HepG2 (cell line): ENCODE results near the gene HSF4. TPM values are rescaled to one million over a fixed set of nuclear protein-coding genes. Genes with fewer than 3 reads are reported as not detected.

Experiments used
- ATAC-seq: fragments of 200-7000 bp; cut with Tn5 transposase; 3 replicates; pipeline ENCODE4 v1.9.1; 2020; ENCODE audit warnings: mild to moderate bottlenecking, moderate library complexity
- BruUV-seq: library from RNA; stranded (reverse); fragments of 400-500 nt; replicated peaks from 2 replicates; lab custom pipeline; 2021; lab: Mats Ljungman, UMichigan
- CTCF ChIA-PET: fragments of 300-600 bp; formaldehyde crosslinking; extraction: SDS; loops from one replicate; lab custom pipeline; 2021; ENCODE audit warnings: low total read pairs, inconsistent platforms, low intra/inter-chr PET ratio; lab: Yijun Ruan, JAX
- POLR2A ChIA-PET: fragments of 350-600 bp; sonication (Branson Sonifier 250); formaldehyde crosslinking; loops from one replicate; lab custom pipeline; 2020; ENCODE audit warnings: antibody characterized with exemption, inconsistent platforms; lab: Yijun Ruan, JAX
- DNase-seq: peaks from one replicate; pipeline ENCODE4 v3.0.0-alpha.2; 2015; ENCODE audit warnings: low spot score
- FAIRE-seq: peaks from 3 replicates; lab custom pipeline; 2011; peaks lifted over from hg19 to GRCh38; lab: Jason Lieb, UNC
- H2AFZ ChIP-seq: one replicate; pipeline ENCODE4 v1.6.1; 2011; ENCODE audit warnings: low read length, inconsistent platforms
- H3K27ac ChIP-seq: fragments of 300-600 bp; 3 replicates; pipeline ENCODE4 v1.8.0; 2011; ENCODE audit warnings: mixed run types, mild to moderate bottlenecking, mixed read lengths, low read length, inconsistent platforms; ENCODE audit not compliant: insufficient read depth; ENCODE audit errors: extremely low read length
- H3K27me3 ChIP-seq, 2 experiments: fragments of 200-600 bp in 1 of 2; 2 replicates in 1 of 2; 3 replicates in 1 of 2; pipeline versions ENCODE4 v1.6.0 to v1.8.0; 2011; ENCODE audit warnings: low read length in 2 of 2, mild to moderate bottlenecking in 2 of 2, moderate library complexity in 2 of 2, inconsistent platforms in 1 of 2; ENCODE audit not compliant: insufficient read depth in 2 of 2, control insufficient read depth in 1 of 2
- H3K36me3 ChIP-seq, 2 experiments: fragments of 200-600 bp in 1 of 2; replicated peaks in 1 of 2; 2 replicates in 1 of 2; 3 replicates in 1 of 2; pipeline versions ENCODE4 v1.5.1 to v1.8.0; 2011; ENCODE audit warnings: low read length in 2 of 2, inconsistent platforms in 1 of 2; ENCODE audit not compliant: insufficient read depth in 2 of 2, control insufficient read depth in 1 of 2
- H3K4me1 ChIP-seq: 2 replicates; pipeline ENCODE4 v1.5.1; 2012; ENCODE audit warnings: low read length, inconsistent platforms; ENCODE audit not compliant: insufficient read depth
- H3K4me2 ChIP-seq: 2 replicates; pipeline ENCODE4 v1.6.0; 2011; ENCODE audit warnings: low read depth, low read length, inconsistent platforms
- H3K4me3 ChIP-seq, 3 experiments: fragments of 200-600 bp in 1 of 3; sonication (generic), shearing (Covaris generic) in 1 of 3; replicated peaks in 1 of 3; 2 replicates each; pipeline ENCODE4 v1.5.1; 2011 to 2016; ENCODE audit warnings: low read length in 3 of 3, inconsistent platforms in 2 of 3, low read depth in 2 of 3, mild to moderate bottlenecking in 2 of 3, control low read depth in 1 of 3, mixed read lengths in 1 of 3; ENCODE audit not compliant: insufficient read depth in 1 of 3
- H3K79me2 ChIP-seq: one replicate; pipeline ENCODE4 v1.6.1; 2011; ENCODE audit warnings: low read length, inconsistent platforms; ENCODE audit not compliant: insufficient read depth
- H3K9ac ChIP-seq: 2 replicates; pipeline ENCODE4 v1.6.0; 2011; ENCODE audit warnings: mild to moderate bottlenecking, low read depth, low read length, inconsistent platforms; ENCODE audit not compliant: insufficient read depth
- H3K9me3 ChIP-seq: 2 replicates; pipeline ENCODE4 v1.5.1; 2012; ENCODE audit warnings: mild to moderate bottlenecking, low read length
- H4K20me1 ChIP-seq: 2 replicates; pipeline ENCODE4 v1.6.0; 2011; ENCODE audit warnings: inconsistent platforms, mild to moderate bottlenecking, low read length, moderate library complexity; ENCODE audit not compliant: insufficient read depth
- ATF1 ChIP-seq: IDR thresholded peaks from 2 replicates; pipeline ENCODE4 v1.6.1; 2016; ENCODE audit warnings: mild to moderate bottlenecking, control low read depth
- ATRX ChIP-seq: sonication (generic); formaldehyde crosslinking; IDR thresholded peaks from 2 replicates; pipeline ENCODE4 v1.4.0; 2020; ENCODE audit warnings: missing genetic modification reagents, borderline replicate concordance
- CERS6 ChIP-seq: sonication (generic); formaldehyde crosslinking; IDR thresholded peaks from 2 replicates; pipeline ENCODE4 v1.5.0; 2020; ENCODE audit warnings: missing genetic modification reagents
- CTCF ChIP-seq: sonication (generic); formaldehyde crosslinking; IDR thresholded peaks from 2 replicates; pipeline ENCODE4 v1.5.0; 2020; ENCODE audit warnings: mild to moderate bottlenecking, missing genetic modification reagents, moderate library complexity
- FOXA3 ChIP-seq: IDR thresholded peaks from 2 replicates; pipeline ENCODE4 v1.6.1; 2016; ENCODE audit warnings: missing genetic modification reagents, missing compliant biosample characterization
- HINFP ChIP-seq: sonication (generic); formaldehyde crosslinking; IDR thresholded peaks from 2 replicates; pipeline ENCODE4 v1.4.0; 2020; ENCODE audit warnings: low read depth, mild to moderate bottlenecking, missing genetic modification reagents
- HNRNPH1 ChIP-seq: fragments of 200-400 bp; formaldehyde crosslinking; optimal IDR thresholded peaks from 2 replicates; pipeline ENCODE3; 2017; ENCODE audit warnings: mild to moderate bottlenecking, low read depth, low read length
- KLF13 ChIP-seq: sonication (generic); formaldehyde crosslinking; IDR thresholded peaks from 2 replicates; pipeline ENCODE4 v1.4.0; 2020; ENCODE audit warnings: mild to moderate bottlenecking, missing genetic modification reagents
- MNT ChIP-seq: fragments of 450-650 bp; IDR thresholded peaks from 2 replicates; pipeline ENCODE4 v1.6.1; 2016
- RXRB ChIP-seq: IDR thresholded peaks from 2 replicates; pipeline ENCODE4 v1.6.1; 2016; ENCODE audit warnings: borderline replicate concordance, missing genetic modification reagents, missing compliant biosample characterization
- SAFB2 ChIP-seq: sonication (generic); formaldehyde crosslinking; IDR thresholded peaks from 2 replicates; pipeline ENCODE4 v1.5.1; 2020; ENCODE audit warnings: missing genetic modification reagents, low read depth, mild to moderate bottlenecking, borderline replicate concordance
- ZNF136 ChIP-seq: sonication (generic); formaldehyde crosslinking; IDR thresholded peaks from 2 replicates; pipeline ENCODE4 v1.8.1; 2022; ENCODE audit warnings: low read depth, mild to moderate bottlenecking, moderate library complexity, missing genetic modification reagents
- WGBS: methylation state at CpG from one replicate; pipeline ENCODE4 v1.1.6; 2017; ENCODE audit warnings: low lambda C conversion rate; 5-methylcytosine and 5-hydroxymethylcytosine counted together
- in situ Hi-C: cut with HindIII; loops from 2 replicates; pipeline ENCODE4 v1.10.0; 2017; ENCODE audit warnings: low pct_unique_long_range_greater_than_20kb; ENCODE audit not compliant: extremely low pct_ligation_motif_present
- intact Hi-C: fragments of 100-400 bp; cut with micrococcal nuclease; formaldehyde crosslinking; loops from one replicate; pipeline ENCODE4 v1.10.0; 2022; ENCODE audit not compliant: unreplicated experiment
- polyA plus RNA-seq, 8 experiments: library from polyadenylated mRNA; depleted of rRNA in 3 of 8; stranded (reverse) in 7 of 8; unstranded in 1 of 8; fragments of >200 nt; fragmentation: Illumina TruSeq in 4 of 8; extraction: Trizol in 4 of 8; gene quantifications; 2 replicates each; pipeline versions ENCODE4 v1.2.1 to v1.2.3, GENCODE V29; 2011 to 2016; ENCODE audit warnings: low read depth in 4 of 8, missing spikeins in 1 of 8, mixed read lengths in 1 of 8; ENCODE audit not compliant: insufficient read depth in 1 of 8
- total RNA-seq, 5 experiments: library from RNA; depleted of rRNA; stranded (reverse); fragments of >200 nt; fragmentation: Illumina TruSeq; extraction: Trizol; gene quantifications; 2 replicates each; pipeline ENCODE4 v1.2.3, GENCODE V29; 2016; ENCODE audit warnings: low read depth in 1 of 5
- TF ChIP-seq, protein P1 (sequence below): sonication (generic); formaldehyde crosslinking; IDR thresholded peaks from 2 replicates; pipeline ENCODE4 v1.9.0; 2021; ENCODE audit warnings: missing genetic modification reagents, borderline replicate concordance

Gene HSF4
- total and polyA plus RNA-seq, 2 of the 13 experiments (the other 11 are each of a cell fraction or from before 2014, with no cell fraction given), result 3.5 to 16.9 TPM

DNA sequence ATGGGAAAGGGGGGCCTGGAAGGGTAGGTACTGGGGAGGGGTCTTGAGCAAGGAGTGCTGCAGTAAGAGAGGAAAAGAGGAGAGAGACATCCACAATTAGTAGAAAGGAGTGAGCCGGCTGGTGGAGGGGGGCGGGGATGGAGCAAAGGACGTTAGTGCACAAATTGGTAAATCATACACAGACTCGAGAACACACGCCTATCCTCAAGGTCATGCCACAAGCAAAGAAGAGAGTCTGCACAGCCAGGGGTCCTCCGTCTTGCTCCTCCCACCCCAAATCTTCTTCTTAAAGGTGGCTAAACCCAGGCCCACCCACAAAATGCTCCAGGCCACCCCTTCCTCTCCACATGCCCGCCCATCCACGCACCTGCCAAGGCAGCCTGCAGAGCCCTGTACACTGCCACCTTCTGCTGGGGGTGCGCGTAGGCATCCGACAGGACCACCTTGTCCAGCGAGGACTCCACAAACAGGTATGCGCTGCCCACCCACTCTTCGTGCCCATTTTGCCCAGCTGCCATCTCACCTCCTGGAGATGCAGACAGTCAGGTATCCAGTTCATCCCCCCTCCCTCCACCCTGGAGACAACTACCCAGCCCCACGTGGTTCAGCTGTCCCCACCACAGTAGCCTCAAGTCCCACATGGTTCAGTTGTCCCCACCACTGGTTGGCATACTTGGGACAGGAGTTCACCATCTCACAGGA lies 8.3 kb upstream of the HSF4 start:
- DNase-seq (no peak), FAIRE-seq (no peak), ATAC-seq (no peak)
- intact Hi-C loops (loop anchor here (5.0 to 10.0 kb wide), 2 partner anchors 199 to 261 kb away; no protein-coding TSS in a partner anchor), in situ Hi-C loops (loop anchor here (5.0 kb wide), 2 partner anchors 139 to 179 kb away; no protein-coding TSS in a partner anchor)
- Histone ChIP-seq H3K9me3 (no peaks in the 10 kb centered on the region), H3K36me3 (no peaks in the 10 kb centered on the region), H3K4me2 (peak overlapping the region; percentile 59), H3K79me2 (no peaks in the 10 kb centered on the region), H2AFZ (no peak overlapping the region), H3K4me1 (peaks cover 48% of the 10 kb centered on the region), H3K9ac (no peak overlapping the region), H3K4me3 (peak overlapping the region; percentile 2 to 64 (median 18); a peak in 3 of 6 replicates), H3K27ac (no peak overlapping the region), H4K20me1 (no peaks in the 10 kb centered on the region), H3K27me3 (peaks cover 4% of the 10 kb centered on the region in 2 experiments; a peak in 2 of 5 replicates)
- CTCF ChIA-PET, result interaction anchor here (0.9 to 2.4 kb wide), 4 partner anchors 47 to 179 kb away, joined by 3 to 28 read pairs (median 18); partner anchors contain the start of gene PHAF1
- POLR2A ChIA-PET, result interaction anchor here (1.4 to 1.8 kb wide), 2 partner anchors 31 to 44 kb away, joined by 3 to 21 read pairs; no protein-coding TSS in a partner anchor
- WGBS, result 37% methylated on average over 15 of the region's 15 CpGs
- BruUV-seq, result no TSS peak
- TF ChIP-seq, protein P1, sequence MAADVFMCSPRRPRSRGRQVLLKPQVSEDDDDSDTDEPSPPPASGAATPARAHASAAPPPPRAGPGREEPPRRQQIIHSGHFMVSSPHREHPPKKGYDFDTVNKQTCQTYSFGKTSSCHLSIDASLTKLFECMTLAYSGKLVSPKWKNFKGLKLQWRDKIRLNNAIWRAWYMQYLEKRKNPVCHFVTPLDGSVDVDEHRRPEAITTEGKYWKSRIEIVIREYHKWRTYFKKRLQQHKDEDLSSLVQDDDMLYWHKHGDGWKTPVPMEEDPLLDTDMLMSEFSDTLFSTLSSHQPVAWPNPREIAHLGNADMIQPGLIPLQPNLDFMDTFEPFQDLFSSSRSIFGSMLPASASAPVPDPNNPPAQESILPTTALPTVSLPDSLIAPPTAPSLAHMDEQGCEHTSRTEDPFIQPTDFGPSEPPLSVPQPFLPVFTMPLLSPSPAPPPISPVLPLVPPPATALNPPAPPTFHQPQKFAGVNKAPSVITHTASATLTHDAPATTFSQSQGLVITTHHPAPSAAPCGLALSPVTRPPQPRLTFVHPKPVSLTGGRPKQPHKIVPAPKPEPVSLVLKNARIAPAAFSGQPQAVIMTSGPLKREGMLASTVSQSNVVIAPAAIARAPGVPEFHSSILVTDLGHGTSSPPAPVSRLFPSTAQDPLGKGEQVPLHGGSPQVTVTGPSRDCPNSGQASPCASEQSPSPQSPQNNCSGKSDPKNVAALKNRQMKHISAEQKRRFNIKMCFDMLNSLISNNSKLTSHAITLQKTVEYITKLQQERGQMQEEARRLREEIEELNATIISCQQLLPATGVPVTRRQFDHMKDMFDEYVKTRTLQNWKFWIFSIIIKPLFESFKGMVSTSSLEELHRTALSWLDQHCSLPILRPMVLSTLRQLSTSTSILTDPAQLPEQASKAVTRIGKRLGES (CRISPR knock-in tag), result no peak
- no peak for TF ChIP-seq ATF1
- no peak for TF ChIP-seq ATRX
- TF ChIP-seq HNRNPH1, result no peak
- no peak for TF ChIP-seq RXRB (CRISPR knock-in tag)
- no peak for TF ChIP-seq CERS6 (CRISPR knock-in tag)
- TF ChIP-seq ZNF136 (CRISPR knock-in tag), result no peak
- TF ChIP-seq KLF13, result no peak
- TF ChIP-seq MNT, result peak; percentile 59
- TF ChIP-seq SAFB2 (CRISPR knock-in tag), result no peak
- TF ChIP-seq FOXA3, result no peak
- no peak for TF ChIP-seq HINFP (CRISPR knock-in tag)
- peak; percentile 33; the same call in 1 of the 2 replicates for TF ChIP-seq CTCF
